ENCODE measurements around the gene FTMT. TPM values are rescaled to one million over a fixed set of nuclear protein-coding genes. Genes with fewer than 3 reads are reported as not detected.
"Not testable (repeated sequence)": the region's sequence is repeated elsewhere in the genome, so short reads cannot be mapped to it uniquely, and the experiment has no call there.

The FTMT gene
- not detected for polyA plus RNA-seq (2012; ENCODE audit: insufficient read depth, insufficient read length)

DNA sequence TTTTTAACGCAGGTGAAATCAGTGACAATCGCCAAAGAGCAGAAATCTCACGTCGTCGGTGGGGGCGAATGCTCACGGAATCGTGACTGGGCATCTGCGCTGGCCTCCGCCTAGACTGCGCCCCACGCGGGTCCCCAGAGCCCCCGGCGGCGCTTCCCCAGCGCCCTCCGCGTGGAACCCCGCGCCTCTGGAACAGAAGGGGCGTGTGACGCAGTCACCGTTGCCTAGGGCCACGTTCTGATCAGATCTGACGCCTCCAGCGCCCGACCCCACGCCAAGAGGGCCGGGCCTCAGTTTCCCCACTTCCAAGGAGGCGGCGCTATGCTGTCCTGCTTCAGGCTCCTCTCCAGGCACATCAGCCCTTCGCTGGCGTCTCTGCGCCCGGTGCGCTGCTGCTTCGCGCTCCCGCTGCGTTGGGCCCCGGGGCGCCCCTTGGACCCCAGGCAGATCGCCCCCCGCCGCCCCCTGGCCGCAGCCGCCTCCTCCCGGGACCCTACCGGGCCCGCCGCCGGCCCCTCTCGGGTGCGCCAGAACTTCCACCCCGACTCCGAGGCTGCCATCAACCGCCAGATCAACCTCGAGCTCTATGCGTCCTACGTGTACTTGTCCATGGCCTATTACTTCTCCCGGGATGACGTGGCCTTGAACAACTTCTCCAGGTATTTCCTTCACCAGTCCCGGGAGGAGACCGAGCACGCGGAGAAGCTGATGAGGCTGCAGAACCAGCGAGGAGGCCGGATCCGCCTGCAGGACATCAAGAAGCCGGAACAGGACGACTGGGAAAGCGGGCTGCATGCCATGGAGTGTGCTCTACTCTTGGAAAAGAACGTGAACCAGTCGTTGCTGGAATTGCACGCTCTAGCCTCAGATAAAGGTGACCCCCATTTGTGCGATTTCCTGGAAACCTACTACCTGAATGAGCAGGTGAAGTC lies at the start of gene FTMT:
TSS of gene FTMT (plus strand) at position 240 of the 932 bp plus-strand sequence. CDS start at position 322, 82 bp downstream.
- H3K4me3 ChIP-seq (ENCODE audit: low read length) = no peak within 1 kb of the TSS
- DNase-seq (ENCODE audit: low read depth, low spot score) = no peak

DNA sequence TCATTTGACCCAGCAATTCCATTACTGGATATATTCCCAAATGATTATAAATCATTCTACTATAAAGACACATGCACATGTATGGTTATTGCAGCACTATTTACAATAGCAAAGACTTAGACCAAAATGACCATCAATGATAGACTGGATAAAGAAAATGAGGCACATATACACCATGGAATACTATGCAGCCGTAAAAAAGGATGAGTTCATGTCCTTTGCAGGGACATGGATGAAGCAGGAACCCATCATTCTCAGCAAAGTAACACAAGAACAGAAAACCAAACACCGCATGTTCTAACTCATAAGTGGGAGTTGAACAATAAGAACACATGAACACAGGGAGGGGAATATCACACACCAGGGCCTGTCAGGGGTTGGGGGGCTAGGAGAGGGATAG lies 46.4 kb upstream of the FTMT start:
- DNase-seq (ENCODE audit: low read depth, low spot score); H3K4me3 ChIP-seq (ENCODE audit: low read length): not testable (repeated sequence)

GRCh38 chr5:121805911-121806310 lies 45.8 kb upstream of the FTMT start:
- no peak for DNase-seq (ENCODE audit: low read depth, low spot score)
- no peak overlapping the region for H3K4me3 ChIP-seq (ENCODE audit: low read length)

DNA sequence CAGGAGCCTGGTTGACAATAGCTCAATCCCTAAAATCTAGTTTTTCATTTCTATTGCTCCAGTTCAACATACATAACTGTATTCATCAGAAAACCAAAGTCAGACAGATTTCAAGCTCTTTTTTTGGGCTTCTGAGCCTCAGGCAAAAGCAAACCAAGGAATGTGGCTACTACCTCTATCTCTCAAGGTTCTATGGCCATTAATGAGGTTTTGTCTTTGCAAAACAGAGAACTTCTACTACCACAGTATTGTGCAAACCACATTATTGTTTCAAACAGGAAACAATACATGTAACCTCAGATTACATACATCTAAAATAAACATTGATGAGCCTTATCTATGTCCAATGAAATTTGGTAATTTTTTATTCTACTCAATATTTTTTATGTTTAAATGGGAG lies 35.5 kb upstream of the FTMT start:
- DNase-seq (ENCODE audit: low read depth, low spot score) = no peak

GRCh38 chr5:121819682-121820261 lies 31.9 kb upstream of the FTMT start:
- no peak for DNase-seq (ENCODE audit: low read depth, low spot score)
- H3K4me3 ChIP-seq (ENCODE audit: low read length) = no peak overlapping the region

More for the DNA sequence above, 35.5 kb upstream of the FTMT start:
- H3K4me3 ChIP-seq (ENCODE audit: low read length) = no peak overlapping the region

DNA sequence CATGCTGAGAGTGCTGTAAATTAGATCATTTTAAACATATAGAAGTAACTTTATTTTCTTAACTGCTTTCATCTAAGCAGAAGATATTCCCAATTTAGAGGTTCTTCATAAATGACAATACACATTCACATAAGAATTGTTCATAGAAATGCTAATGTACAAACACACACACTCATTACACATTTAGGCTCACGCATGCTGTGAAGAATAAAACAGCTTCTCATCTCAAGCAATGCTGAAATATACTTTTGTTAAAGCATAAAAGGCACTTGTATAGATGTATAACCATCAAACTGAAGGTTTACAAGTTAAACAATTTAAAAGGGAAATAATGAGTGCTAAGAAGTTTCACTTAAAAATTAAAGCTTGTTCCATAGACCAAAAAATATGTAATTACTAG lies 18.1 kb upstream of the FTMT start:
- no peak for DNase-seq (ENCODE audit: low read depth, low spot score)
- H3K4me3 ChIP-seq (ENCODE audit: low read length) = no peak overlapping the region

DNA sequence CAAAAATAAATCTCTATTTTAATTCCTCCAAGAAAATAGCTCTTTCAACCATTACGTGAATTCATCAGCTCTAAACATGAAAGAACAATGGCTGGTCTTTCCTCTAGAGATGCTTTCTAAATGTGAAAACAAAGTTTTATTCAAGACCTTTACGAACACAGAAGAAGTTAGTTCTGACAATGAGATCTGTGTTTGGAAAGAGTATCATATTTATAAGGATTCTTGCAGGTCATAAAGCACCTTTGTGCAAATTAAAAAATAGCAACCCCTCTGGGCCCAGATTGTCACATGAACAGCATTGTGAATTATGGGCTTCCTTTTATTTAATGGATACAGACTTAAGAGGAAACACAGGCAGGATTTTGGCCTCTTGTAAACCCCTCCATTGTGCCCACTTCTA lies 17.7 kb upstream of the FTMT start:
- DNase-seq (ENCODE audit: low read depth, low spot score) = no peak

GRCh38 chr5:121841892-121842291 lies 9.8 kb upstream of the FTMT start:
- DNase-seq (ENCODE audit: low read depth, low spot score) = no peak
- no peak overlapping the region for H3K4me3 ChIP-seq (ENCODE audit: low read length)

More for the DNA sequence above, 17.7 kb upstream of the FTMT start:
- no peak overlapping the region for H3K4me3 ChIP-seq (ENCODE audit: low read length)

DNA sequence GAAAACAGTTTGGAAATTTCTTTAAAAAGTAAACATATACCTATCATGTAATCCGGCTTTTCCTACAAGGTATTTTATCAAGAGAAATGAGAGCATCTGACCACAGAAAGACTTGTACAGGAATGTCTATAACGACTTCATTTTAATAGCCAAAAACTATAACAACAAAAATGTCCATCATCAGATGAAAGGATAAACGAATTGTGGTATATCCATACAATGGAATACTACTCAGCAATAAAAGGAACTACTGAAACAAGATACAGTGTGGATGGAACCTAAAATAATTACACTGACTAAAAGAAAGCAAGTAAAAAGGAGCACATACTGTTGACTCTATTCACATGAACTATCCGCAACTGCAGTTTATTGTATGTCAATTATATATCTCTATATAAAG lies 1.4 kb upstream of the FTMT start:
- no peak overlapping the region for H3K4me3 ChIP-seq (ENCODE audit: low read length)
- DNase-seq (ENCODE audit: low read depth, low spot score) = no peak

DNA sequence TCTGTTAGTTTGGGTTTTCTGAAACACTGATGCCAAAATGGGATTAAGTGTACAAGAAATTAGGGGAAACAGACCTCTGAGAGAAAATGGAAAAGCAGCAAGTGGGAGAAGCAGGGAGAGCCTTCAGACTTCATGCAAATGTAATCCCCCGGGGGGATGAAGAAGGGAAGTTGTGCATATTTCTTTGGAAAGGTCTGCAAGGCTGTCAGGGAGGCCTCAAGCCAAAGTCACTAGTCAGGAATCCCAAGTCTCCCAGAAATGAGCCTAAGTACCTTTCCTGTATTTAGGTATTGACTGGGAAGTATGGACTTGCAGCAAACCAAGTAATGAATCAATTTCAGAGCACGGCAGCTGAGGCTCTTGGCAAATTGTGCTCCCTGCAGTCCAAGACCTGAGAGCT lies 2.2 kb downstream of the FTMT start:
- H3K4me3 ChIP-seq (ENCODE audit: low read length) = no peak overlapping the region
- DNase-seq (ENCODE audit: low read depth, low spot score) = no peak

DNA sequence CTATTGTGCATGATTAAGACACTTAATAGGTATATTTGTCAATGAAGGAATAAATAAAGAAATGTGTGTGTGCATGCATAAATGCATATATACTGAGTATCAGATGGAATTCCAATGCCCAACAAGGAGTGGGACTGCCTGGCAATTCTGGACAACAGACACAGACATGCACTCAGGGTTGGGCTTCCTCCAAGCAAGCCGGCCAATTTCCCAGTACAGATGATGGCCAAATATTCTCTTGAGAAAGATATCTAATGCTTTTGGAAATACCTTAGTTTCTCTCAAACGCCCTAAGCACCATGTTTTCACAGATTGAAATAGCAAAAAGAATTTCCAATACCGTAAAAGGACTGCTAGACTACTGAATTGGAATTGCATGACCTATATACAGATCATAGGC lies 11.1 kb downstream of the FTMT start:
- no peak overlapping the region for H3K4me3 ChIP-seq (ENCODE audit: low read length)
- DNase-seq (ENCODE audit: low read depth, low spot score) = no peak

DNA sequence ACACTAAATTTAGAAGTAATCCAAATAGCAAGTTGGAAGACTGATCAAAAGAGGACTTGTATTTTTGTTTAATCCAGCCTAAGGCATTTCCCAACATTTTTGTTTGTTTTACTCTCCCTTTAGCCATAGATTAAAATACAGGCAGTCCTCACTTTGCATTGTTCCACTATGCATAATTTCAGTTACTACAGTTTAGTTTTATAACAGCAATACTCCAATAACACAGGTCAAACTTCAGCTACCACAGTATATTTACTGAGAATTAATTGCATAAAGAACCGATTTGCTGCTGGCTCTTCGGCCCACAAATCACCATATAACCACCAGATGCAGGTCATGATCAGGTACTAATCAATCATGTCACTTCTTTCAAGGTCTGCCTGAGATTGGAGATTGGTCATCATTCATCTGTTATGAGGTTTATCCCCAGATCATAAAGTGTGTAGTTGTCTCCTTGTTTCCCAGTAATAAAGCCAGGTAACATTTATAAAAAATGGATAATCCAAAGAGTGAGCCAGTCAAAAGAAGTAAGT lies 12.1 kb downstream of the FTMT start:
- no peak overlapping the region for H3K4me3 ChIP-seq (ENCODE audit: low read length)
- no peak for DNase-seq (ENCODE audit: low read depth, low spot score)

- DNase-seq (ENCODE audit: low read depth, low spot score) = no peak
- no peak overlapping the region for H3K4me3 ChIP-seq (ENCODE audit: low read length)
These were observed 15.7 kb downstream of the FTMT start for GRCh38 chr5:121867403-121867802.

DNA sequence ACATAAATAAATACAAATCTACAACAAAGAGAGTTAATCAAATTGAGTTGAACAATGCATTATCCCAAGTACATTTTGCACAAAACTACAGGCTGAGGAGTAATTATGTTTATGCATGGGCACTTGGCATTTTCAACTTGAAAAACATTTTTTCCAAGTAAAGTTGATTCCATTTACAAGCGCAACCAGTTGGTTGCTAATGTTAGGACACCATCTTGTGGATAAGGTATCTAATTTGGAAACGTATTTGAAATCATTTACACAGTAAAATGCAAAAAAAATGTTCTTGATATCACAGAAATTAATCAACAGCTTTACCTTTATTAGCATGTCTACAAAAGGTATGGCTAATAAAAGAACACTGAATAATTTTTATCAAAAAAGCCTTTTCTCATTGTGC lies 18.8 kb downstream of the FTMT start:
- no peak overlapping the region for H3K4me3 ChIP-seq (ENCODE audit: low read length)
- no peak for DNase-seq (ENCODE audit: low read depth, low spot score)

- no peak overlapping the region for H3K4me3 ChIP-seq (ENCODE audit: low read length)
- DNase-seq (ENCODE audit: low read depth, low spot score) = no peak
These were observed 21.2 kb downstream of the FTMT start for GRCh38 chr5:121872856-121873255.

DNA sequence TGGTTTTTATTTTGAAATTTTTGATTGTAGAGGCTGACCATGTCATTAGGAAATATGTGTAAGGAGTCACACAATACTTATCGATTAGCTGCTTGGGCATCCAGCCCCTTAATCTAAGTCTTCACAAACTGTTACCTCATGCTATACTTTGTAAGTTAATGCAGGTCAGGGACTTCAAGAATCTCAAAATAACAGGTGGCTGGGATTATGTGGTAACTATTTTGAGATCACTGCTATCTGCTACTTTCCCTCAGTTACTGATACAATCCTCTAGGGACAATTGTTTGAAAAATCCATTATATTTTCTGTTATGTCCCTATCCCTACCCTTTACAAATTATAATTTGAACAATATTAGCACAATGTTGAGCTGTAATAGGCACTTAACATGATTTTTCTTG lies 21.7 kb downstream of the FTMT start:
- DNase-seq (ENCODE audit: low read depth, low spot score) = no peak
- H3K4me3 ChIP-seq (ENCODE audit: low read length) = no peak overlapping the region

- H3K4me3 ChIP-seq (ENCODE audit: low read length) = no peak overlapping the region
These were observed 33.9 kb downstream of the FTMT start for GRCh38 chr5:121885630-121886029.

DNA sequence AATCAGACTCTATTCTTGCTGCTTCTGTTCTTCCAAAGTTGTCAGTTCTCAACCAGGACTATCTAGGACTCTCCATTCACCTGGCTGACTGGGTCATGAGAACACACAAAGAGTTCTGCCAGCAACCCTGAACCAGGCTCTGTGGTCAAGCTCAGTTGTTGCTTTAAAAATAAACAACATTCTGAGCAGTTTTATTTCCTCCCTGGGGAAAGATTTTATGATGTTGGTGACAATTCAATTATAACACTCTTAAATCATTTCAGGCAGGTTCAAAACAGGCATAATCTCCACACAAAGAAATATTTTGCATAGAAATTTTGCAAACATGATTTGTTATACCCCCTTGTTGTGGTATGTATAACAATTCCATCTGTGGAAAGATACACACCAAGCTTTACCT lies 36.0 kb downstream of the FTMT start:
- no peak for DNase-seq (ENCODE audit: low read depth, low spot score)
- H3K4me3 ChIP-seq (ENCODE audit: low read length) = no peak overlapping the region

More at GRCh38 chr5:121885630-121886029, 33.9 kb downstream of the FTMT start:
- DNase-seq (ENCODE audit: low read depth, low spot score) = no peak

DNA sequence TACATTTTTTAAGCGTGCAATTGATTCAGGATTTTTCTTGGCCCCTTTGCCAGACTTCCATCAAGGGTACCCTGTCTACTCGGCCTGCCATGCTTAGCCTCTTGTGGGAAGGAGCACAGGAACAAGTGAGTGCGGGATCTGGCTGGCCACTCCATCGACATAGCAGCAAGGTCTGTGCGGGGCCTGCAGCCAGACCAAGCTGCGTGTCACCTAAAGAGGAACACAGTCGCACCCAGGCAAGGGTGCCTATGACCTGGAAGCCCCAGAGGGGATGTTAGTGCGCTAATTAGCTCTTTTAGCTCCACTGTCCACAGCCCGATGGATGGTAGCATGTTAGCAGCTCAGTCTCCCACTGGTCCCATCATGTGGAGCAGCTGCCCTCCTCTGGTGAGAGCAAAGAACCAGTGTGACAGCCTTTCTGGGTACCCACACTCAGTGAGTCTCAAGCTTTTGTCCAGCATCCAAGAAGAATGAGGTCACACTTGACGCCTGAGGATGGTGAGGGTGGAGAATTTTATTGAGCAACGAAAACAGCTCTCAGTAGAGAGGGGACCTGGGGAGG lies 38.7 kb downstream of the FTMT start:
- no peak overlapping the region for H3K4me3 ChIP-seq (ENCODE audit: low read length)
- no peak for DNase-seq (ENCODE audit: low read depth, low spot score)

GRCh38 chr5:121897341-121897740 lies 45.7 kb downstream of the FTMT start:
- no peak for DNase-seq (ENCODE audit: low read depth, low spot score)
- no peak overlapping the region for H3K4me3 ChIP-seq (ENCODE audit: low read length)

Measured in Jurkat, Clone E6-1 (cell line).